ENCODE data around the gene DPM3.
A peak's percentile ranks its signal among the peaks of the same experiment; 100 is the strongest.

The DPM3 gene

DNA sequence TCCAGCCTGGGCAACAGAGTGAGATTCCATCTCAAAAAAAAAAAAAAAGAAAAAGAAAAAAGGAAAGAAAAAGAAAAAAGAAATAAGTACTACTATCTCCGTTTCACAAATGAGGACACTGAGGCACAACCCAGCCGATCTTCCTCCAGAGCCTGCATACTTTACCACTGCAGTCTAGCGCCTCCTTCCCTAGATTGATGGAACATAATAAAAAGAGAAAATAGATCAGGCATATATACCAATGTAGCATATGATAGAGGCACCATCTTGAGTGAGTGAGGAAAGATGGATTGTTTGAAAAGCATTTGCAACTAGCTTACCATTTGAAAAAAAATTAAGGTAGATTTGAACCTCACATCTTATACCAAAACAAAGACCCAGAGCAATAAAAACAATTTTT lies 5.2 kb upstream of the DPM3 start:
- no peak for DNase-seq

DNA sequence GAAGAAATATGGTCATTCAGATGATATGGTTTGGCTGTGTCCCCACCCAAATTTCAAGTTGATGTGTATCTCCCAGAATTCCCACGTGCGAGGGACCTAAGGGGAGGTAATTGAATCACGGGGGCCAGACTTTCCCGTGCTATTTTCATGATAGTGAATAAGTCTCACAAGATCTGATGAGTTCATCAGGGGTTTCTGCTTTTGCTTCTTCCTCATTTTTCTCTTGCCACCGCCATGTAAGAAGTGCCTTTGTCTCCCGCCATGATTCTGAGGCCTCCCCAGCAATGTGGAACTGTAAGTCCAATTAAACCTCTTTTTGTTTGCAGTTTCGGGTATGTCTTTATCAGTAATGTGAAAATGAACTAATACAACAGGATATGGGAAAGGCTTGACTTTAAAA lies 1.4 kb upstream of the DPM3 start:
- DNase-seq, result no peak

DNA sequence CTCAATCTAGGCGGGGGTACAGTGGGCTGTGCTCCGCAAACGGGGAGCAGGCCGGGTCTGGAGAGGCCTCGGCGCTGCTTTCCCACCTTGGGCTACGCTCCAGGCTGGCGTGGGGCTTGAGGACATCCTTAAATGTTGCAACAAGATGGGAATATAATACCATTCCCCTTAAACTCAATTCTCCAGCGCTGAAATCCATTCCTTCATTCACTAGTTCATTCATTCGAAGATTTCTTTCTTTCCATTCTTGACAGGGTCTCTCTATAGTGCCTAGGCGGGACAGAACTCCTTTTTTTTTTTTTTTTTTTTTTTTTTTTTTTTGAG lies 261 bp upstream of the DPM3 start:
- DNase-seq, result no peak

DNA sequence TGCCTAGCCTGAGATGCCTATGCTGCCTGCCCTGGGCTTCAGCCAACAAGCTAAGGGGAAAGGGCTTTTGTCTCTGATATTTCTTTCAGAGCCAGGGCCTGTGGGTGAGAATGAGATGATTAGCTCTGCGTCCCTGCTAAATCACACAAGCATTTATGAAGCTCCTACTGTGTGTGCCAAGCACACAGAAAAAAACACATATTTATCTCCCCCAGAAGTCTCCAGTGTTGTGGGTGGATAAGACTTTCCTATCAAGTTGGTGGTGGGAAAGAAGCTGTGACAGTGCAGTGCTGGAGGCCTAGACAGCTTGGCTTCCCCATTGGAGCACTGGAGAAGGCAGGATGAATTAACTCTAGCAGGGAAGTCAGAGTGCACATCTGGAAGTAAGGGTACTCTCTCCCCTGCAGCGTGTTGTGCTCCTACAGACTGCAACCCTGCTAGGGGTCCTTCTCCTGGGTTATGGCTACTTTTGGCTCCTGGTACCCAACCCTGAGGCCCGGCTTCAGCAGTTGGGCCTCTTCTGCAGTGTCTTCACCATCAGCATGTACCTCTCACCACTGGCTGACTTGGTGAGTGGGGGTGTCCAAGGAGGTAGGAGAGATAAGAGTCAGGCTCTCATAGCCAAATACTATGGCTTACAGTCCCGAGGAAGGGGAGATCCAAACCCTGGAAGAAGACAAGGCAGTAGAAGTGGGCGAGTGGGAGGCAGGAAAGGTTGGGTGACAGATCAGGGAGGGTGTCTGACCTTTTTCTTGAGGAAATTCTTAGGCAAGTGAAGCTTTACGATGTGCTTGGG lies 3.0 kb downstream of the DPM3 start:
- DNase-seq, result no peak

DNA sequence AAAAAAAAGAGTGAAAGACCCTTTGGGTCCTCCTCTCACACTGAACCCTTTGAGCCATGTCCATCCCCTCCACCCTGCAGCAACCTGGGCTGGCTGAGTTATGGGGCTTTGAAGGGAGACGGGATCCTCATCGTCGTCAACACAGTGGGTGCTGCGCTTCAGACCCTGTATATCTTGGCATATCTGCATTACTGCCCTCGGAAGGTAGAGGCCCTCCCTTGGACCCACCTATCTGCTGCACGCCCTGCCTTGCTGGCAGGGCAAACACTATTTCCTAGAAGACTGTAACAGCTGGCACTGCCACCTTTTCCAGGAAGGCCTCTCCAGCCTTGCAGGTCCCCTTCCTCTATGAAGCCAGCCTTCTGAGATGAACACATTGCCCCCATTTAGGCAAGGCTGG lies 3.6 kb downstream of the DPM3 start:
- DNase-seq, result no peak

DNA sequence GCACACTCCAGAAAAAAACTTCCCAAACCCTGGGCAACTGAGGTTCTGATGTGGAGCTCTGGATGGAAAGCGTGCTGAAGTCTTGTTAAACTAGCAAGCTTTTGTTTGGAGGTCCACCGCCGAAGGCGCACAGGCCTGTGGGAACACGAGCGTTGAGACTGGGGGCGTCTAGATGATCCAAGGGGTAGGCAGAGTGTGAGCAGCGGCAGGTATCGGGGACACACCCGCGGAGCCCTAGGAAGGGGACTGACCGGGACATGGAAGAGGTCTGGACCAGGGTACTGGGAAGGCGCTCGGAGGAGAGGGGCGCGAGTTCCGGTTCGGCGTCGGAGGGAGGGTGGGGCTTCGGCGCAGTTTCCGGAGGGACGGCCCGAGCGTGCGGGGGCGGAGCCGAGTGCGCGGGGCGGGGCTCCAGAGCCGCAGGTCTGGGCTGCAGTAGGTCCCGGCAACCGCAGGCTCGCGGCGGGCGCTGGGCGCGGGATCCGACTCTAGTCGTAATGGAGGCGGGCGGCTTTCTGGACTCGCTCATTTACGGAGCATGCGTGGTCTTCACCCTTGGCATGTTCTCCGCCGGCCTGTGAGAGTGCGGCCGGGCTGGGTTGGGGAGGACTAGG lies 4.8 kb downstream of the DPM3 start, which contains the start of gene SLC50A1:
SLC50A1 (plus strand) TSS at position 438 of the 614 bp plus-strand sequence; CDS start at position 498, 60 bp downstream.
- peak; percentile 91 for DNase-seq

DNA sequence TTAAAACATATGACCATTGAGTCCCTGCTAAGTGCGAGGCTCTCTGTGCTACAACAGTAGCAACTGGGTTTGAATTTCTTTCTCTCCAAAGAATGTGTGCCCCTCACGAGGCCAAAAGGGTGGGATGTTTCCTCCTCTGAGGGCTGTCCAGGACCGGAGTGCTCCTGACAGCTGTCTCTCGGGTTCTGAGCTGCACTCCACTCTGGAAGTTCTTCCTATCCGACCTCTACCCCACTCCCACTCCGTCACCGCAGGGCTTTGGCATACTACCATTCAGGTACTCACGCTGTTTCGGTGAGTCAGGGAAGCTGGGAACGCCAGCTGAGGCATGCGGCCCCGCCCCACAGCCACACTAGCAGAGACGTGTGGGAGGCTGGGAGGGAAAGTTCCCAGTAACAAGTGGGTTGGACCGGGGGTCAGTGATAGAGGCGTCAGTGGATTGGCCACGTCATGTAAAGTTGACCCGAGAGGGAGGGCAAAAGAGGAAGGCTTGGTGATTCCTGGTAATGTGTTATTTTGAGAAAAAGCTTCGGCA lies 5.4 kb downstream of the DPM3 start:
- DNase-seq, result peak; percentile 53

DNA sequence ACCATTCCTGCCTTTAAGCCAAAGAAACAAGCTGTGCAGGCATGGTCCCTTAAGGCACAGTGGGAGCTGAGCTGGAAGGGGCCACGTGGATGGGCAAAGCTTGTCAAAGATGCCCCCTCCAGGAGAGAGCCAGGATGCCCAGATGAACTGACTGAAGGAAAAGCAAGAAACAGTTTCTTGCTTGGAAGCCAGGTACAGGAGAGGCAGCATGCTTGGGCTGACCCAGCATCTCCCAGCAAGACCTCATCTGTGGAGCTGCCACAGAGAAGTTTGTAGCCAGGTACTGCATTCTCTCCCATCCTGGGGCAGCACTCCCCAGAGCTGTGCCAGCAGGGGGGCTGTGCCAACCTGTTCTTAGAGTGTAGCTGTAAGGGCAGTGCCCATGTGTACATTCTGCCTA lies 6.0 kb downstream of the DPM3 start:
- DNase-seq, result no peak

DNA sequence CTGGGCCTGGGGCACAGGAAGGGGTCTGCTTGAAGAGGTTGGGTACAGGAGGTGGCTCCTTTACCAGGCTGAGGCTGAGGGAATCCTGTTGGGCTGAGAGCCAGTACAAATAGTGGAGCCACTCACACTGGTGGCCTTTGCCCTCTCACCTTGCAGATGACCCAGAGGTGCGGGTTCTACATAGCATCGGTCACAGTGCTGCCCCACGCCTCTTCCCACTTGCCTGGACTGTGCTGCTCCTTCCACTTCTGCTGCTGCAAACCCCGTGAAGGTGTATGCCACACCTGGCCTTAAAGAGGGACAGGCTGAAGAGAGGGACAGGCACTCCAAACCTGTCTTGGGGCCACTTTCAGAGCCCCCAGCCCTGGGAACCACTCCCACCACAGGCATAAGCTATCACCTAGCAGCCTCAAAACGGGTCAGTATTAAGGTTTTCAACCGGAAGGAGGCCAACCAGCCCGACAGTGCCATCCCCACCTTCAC lies 6.5 kb downstream of the DPM3 start:
- DNase-seq, result no peak

DNA sequence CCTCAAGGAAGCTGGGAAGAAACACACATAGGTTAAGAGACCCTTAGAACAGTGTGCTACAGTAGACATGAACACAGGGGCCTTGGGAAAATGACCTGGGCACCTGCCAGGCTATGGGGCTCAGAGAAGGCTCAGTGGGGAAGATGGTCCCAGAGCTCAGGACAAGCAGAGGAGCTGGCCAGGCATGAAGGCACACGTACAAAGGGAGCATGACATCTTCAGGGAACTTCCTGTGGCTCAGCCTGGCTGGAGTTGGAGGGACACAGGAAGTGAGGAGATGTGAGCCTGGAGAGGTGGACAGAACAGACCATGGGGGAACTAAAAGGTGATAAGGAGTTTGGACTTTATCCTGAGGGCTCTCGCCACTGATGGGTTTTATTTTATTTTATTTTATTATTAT lies 8.5 kb downstream of the DPM3 start:
- DNase-seq, result no peak

DNA sequence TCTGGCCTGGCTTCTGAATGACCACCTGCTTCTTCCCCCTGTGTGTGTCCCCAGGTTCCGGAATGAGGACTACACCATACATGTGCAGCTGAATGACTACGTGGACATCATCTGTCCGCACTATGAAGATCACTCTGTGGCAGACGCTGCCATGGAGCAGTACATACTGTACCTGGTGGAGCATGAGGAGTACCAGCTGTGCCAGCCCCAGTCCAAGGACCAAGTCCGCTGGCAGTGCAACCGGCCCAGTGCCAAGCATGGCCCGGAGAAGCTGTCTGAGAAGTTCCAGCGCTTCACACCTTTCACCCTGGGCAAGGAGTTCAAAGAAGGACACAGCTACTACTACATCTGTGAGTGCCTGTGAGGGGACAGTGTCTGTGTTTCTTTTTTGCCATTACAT lies 9.0 kb downstream of the DPM3 start:
- no peak for DNase-seq

DNA sequence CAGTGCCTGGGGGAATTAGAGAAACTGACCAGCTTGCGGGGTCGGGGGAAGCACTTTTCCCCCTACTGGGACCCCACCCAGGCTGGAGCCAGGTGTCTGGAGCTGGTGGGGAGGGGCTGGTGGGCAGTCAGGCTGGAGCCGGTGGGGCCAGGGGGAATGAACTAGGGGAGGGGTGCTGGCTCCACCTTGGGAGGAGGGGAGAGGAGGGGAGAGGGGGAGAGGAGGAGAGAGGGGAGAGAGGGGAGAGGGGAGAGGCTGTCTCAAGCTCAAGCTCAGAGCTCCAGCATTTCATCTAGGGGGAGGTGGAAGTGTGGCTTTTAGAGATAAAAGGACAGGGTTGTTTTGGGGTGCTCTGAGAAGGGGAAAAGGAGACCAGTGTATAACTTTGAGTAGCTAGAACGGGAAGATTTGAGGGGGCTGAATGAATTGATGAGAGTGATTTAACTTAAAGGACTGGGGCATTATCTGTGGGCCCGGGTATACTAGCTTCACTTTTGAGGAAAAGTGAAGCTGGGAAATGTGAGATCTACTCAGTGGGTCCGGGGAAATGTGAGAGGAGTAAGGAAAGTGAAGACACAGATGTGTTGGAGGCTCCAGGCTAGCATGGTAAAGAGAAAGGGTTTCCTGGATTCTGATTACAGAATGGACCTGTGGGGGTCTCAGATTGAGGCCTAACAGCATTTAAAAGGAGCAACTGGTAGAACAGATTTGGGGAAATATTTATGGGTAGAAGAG lies 9.9 kb downstream of the DPM3 start:
- DNase-seq, result no peak

DNA sequence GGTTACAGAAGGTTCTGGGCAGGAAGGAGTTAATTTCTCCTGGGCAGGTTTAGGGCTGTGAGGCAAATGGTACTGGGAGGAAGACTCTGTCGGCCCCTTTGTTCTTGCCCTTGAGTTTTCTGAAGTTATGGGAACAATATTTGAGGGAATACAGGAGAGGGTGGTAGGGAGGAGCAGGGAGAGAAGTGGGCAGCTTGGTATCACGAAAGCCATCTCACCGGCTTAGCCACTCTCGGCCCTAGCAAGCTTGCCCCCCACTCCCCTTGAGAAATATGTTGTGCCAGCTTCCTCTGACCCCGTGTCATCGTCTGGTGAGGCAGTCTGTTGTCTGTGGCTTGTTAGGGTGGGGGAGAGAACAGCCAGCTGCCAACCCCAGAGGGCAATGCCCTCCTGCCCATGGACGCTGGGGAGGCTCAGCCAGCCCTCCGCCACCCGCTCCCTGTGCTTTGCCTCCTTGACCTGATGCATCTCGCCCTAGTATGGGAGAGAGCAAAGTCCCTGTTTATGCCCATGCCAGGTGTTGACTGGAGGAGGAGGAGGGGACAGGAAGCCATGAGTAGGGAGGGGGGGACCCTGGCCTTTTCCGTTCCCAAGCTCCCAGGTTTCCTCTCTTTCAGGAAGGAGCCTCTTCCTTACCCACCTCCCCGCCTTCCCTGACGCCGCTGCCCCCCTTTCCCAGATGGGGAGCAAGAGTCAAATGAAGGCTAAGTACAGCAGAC lies 11.4 kb downstream of the DPM3 start:
- no peak for DNase-seq

DNA sequence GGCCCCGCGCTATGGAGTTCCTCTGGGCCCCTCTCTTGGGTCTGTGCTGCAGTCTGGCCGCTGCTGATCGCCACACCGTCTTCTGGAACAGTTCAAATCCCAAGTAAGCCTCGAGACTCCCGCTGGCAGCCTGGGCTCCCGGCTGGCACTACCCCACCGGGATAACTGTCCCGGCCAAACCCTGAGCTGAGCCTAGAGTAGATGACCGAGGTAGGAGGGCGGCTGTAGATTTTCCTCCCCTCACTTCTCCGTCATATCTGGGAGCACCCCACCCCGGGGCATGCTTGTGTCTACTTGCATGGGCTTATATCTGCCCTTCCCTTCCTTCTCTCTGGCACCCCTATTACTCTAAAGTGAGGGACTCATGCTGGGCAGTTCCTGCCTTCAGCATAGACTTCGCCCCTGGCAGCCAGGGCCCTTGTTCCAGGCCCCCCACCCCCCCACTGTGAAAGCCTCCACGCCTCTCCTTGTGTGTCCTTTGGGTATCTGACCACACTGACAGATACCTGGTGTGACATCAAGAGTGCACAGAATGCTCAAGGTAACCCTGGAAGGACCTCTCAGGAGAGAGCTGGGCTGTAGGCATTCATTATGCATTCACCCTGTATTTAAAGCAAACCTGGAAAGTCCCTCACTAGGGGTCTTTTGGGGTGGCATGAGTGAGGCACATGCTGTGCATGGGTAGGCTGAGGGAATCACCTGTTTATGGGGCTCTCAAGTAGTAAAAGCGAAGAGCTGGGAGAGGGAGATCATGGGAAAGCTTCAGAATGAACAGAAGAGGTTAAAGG lies 12.2 kb downstream of the DPM3 start:
- DNase-seq, result no peak

DNA sequence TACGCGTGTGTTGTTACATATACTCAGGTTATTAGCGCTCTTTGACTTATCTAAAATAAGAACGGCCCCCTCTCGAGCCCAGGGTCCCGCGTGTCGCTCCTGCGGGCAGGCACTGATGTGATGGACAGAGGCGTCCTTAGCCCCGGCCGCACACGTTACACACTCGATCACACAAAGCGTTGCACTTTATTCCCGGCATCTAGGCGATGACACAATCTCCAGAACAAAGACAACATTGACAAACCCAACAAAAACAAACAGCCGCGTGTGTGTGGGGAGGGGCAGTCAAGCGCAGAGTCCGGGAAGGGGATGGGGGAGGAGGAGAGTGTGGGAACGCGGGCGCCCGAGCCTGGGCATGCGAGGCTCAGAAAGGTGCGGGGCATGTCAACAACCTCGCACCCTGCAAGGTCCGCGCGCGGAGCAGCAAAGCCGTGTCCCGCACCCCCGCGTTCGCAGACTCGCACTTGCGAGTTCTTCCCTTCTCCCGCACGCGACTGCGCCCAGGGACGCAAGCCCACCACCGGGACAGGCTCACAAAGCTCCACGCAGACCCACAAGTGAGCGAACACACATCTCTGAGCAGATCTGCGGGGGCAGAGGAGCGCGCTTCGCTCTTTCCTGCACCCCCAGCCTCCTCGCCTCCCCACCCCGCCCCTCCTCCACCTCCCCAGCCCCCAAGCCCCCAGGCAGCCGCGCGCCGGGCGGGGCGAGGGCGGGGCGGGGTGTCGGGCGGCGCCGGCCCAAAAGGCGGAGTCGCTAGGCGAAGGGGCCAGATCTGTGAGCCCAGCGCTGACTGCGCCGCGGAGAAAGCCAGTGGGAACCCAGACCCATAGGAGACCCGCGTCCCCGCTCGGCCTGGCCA lies 13.0 kb downstream of the DPM3 start, which contains the start of gene EFNA1:
EFNA1 (plus strand) TSS at position 772 of the 862 bp plus-strand sequence. CDS start 102 bp downstream, outside the sequence.
- DNase-seq, result peak; percentile 47

DNA sequence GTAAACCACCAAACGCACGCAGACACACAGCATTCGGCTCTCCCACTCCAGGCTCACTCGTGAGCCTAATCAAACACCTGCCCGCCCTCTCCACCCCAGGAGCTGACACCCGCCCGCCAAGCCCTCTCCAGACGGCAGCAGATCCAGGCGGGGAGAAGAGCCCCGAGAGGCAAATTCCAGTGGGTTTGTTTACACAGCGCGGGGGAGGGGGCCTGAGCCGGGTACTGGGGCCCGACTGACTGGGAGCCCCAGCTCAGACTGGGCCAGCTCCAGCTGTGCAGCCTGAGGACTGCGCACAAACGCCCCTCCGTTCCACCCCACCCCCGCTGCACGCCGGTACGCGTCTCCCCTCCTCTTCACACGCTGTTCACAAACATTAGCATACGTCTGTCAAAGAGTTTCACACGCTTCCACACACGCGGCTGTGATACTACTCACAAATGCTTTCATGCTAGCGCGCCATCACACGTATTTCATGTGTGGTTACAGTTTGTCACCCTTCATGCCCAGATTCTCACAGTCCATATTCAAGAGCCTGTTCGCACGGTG lies 13.7 kb downstream of the DPM3 start:
- peak; percentile 35 for DNase-seq

DNA sequence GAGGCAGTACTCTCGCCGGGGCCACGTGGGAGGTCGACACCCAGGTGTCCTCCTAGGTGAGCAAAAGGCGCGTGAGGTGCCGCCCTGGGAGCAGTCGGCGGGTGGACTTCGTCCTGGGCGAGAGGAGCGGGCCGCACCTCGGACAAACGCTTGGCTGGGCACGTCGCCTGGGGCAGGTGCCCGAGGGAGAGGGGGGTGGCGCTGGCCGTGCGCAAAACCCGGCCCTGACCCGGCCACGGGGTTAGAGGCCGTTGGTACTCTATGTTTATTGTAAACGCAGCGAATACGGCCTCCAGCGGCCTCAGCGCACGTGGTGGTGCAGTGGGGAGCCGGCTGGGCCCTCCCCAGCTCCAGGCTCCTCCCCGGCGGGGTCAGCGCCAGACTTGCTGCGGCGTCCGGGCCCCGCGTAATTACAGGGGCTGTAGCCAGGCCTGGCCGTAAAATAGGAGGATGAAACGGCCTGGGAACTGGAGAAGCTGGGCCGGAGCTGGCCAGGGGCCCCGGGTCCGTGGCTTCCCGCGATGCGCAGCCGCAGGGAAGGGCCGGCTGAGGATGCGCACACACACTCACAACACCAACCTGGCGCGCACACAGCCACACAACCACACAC lies 14.3 kb downstream of the DPM3 start:
- no peak for DNase-seq

DNA sequence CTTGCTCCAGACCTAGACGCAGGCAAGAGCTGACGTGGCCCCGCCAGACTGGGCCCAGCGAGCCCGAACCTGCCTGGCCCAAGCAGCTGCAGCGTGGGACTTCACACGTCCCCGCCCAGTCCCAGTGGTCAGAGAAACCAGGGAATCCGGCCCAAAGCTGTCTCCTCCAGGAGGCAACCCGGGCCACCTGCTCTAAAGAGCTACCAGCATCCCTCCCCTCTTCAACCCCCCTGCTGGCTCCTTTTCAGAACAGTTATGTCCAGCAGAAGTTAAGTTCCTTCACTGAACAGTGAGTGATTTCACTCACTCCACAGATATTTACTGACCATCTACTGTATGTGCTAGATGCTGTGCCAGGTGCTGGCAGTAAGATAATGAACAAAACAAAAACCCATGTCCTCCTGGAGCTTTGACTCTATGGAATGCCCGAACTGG lies 14.8 kb downstream of the DPM3 start:
- no peak for DNase-seq

DNA sequence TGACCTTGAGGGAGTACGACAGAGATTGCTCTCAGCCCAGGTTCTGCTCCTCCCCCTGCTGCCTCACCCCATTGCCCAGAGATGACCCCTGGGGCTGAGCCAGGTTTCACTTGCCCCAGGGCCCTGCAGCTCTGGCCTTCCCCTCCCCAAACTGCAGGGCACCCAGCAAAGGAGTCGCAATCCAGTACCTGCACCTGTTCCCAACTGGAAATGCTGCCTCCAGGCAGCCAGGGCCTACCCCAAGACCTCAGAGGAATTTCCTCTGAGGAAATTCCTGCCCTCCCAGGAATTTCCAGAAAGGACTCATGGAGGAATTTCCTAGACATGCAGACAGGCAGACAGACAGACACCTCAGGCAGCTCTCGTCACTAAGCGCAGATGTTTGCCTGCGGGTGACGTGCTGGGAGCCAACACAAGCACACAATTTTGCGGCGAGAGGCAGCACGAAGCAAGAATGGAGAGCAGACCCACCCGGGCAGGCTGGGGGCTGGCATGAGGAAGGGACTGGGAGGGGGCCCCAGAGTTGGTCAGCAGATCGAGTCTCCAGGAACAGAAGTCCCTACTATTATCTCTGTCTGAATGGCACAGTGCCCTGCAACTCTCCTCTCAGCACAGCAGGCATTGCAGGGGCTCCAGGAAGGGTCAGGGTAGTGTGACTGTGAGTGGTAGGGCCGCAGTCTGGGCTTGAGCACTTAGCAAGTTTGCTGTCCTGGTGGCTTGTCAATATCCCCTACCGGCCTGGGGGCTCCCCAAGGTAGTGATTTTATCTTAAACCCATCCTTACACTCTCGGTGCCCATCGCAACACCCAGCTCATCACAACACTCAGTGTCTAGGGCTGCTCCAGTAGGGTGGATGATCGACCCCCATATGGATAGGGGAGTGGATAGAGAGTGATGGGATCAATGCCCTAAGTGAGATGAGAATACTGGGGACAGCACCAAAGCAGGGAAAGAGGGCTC lies 15.5 kb downstream of the DPM3 start:
- DNase-seq, result no peak

All from activated CD8-positive, alpha-beta memory T cell treated with anti-CD3 and anti-CD28 coated beads, Interleukin-2, amount 50 U/mL, for 4 hours (primary cell).